Transverse colon (tissue), 4 donors: Measurements from ENCODE around the gene ITPRIPL1. TPM values are rescaled to one million over a fixed set of nuclear protein-coding genes. Genes with fewer than 3 reads are reported as not detected.

Source experiments
- DNase-seq: peaks from one replicate; pipeline ENCODE4 v3.0.0-alpha.2; 2019
- H3K27ac ChIP-seq, 4 donors: fragments of 200-600 bp; sonication (generic); 2 replicates each; pipeline ENCODE4 v1.5.1; 2016 to 2018; ENCODE audit warnings: inconsistent platforms in 4 of 4
- H3K27me3 ChIP-seq: fragments of 200-600 bp; sonication (generic); 2 replicates; pipeline ENCODE4 v1.5.1; 2017; ENCODE audit warnings: inconsistent platforms
- H3K36me3 ChIP-seq, 4 donors: fragments of 200-600 bp; sonication (generic); 2 replicates each; pipeline ENCODE4 v1.5.1; 2017 to 2019; ENCODE audit warnings: inconsistent platforms in 4 of 4
- H3K4me1 ChIP-seq, 4 donors: fragments of 200-600 bp; sonication (generic); 2 replicates each; pipeline ENCODE4 v1.5.1; 2017 to 2020; ENCODE audit warnings: inconsistent platforms in 4 of 4
- H3K4me3 ChIP-seq, 4 donors: fragments of 200-600 bp; sonication (generic); 1 replicate in 1 of 4; 2 replicates in 3 of 4; pipeline versions ENCODE4 v1.5.1 to v1.6.1; 2017 to 2019; ENCODE audit warnings: inconsistent platforms in 4 of 4
- H3K9me3 ChIP-seq, 2 donors: fragments of 200-600 bp; sonication (generic); 2 replicates each; pipeline ENCODE4 v1.5.1; 2017 to 2019; ENCODE audit warnings: inconsistent platforms in 2 of 2
- CTCF ChIP-seq, 5 experiments: fragments of 200-600 bp in 3 of 5; fragments of 450-650 bp in 2 of 5; sonication (generic) in 3 of 5; IDR thresholded peaks; 1 replicate in 2 of 5; 2 replicates in 3 of 5; pipeline ENCODE4 v1.5.1; 2016 to 2017; ENCODE audit warnings: antibody characterized with exemption in 5 of 5, inconsistent platforms in 3 of 5, mild to moderate bottlenecking in 2 of 5, moderate library complexity in 1 of 5
- EP300 ChIP-seq: sonication (generic); formaldehyde crosslinking; IDR thresholded peaks from one replicate; pipeline ENCODE4 v1.6.1; 2017; ENCODE audit warnings: antibody characterized with exemption, low read depth
- POLR2A ChIP-seq: fragments of 450-650 bp; IDR thresholded peaks from one replicate; pipeline ENCODE4 v1.6.1; 2016; ENCODE audit warnings: antibody characterized with exemption, mild to moderate bottlenecking, moderate library complexity
- POLR2AphosphoS5 ChIP-seq, 3 donors: sonication (generic); formaldehyde crosslinking; IDR thresholded peaks; one replicate each; pipeline ENCODE4 v1.6.1; 2016; ENCODE audit warnings: antibody characterized with exemption in 3 of 3
- WGBS, 2 donors: methylation state at CpG; one replicate each; pipeline ENCODE4 v1.1.5; 2018; ENCODE audit warnings: low coverage in 1 of 2; 5-methylcytosine and 5-hydroxymethylcytosine counted together
- in situ Hi-C, 4 donors: fragments of 200-750 bp; cut with MboI; loops; one replicate each; pipeline versions ENCODE4 v1.15.0 to v1.15.1; 2017; ENCODE audit warnings: low sequenced_read_pairs in 3 of 4, low pct_ligation_motif_present in 1 of 4, low pct_unique_long_range_greater_than_20kb in 1 of 4
- intact Hi-C: fragments of 100-400 bp; cut with DNase I; formaldehyde crosslinking; loops from one replicate; pipeline ENCODE4 v1.15.1; 2023; ENCODE audit warnings: low total_unique reads
- total RNA-seq, 4 donors: library from RNA; depleted of rRNA; stranded (reverse); fragments of >200 nt; gene quantifications; one replicate each; pipeline ENCODE4 v1.1.0, GENCODE V29; 2016

ITPRIPL1 gene
- total RNA-seq, 4 donors from 2014 or later = 0.41 to 2.6 (median 0.95) TPM; not detected in 1

- intact Hi-C loops = no loop called here
- Histone ChIP-seq H3K27ac (no peak overlapping the region), H3K4me3 (no peak overlapping the region), H3K4me1 (peaks cover 0 to 6% (median 0%) of the 10 kb centered on the region in 4 donors), H3K9me3 (peaks cover 4 to 5% of the 10 kb centered on the region in 2 donors), H3K27me3 (no peaks in the 10 kb centered on the region), H3K36me3 (no peaks in the 10 kb centered on the region)
- in situ Hi-C loops = no loop called here
- no peak for TF ChIP-seq POLR2A
- TF ChIP-seq EP300 = no peak
- TF ChIP-seq CTCF (IDR thresholded peaks at IDR 0.05) = no peak
- TF ChIP-seq POLR2AphosphoS5 (IDR thresholded peaks at IDR 0.05) = no peak
- WGBS, 2 donors = 0 to 25% methylated on average over 1 to 2 of the region's 2 CpGs
- DNase-seq = peak; percentile 36
Observed at GRCh38 chr2:96374211-96374951, 49.3 kb downstream of the ITPRIPL1 start.

Other genes starting within 250 kb of the ITPRIPL1 start
- gene ADRA2B, start 208.7 kb upstream of the ITPRIPL1 start, total RNA-seq = under 1 TPM in 2 of 4 donors, not detected in 2; 0.27 to 0.32 TPM
- gene ASTL, start 186.8 kb upstream of the ITPRIPL1 start, total RNA-seq = under 1 TPM in 1 of 4 donors, not detected in 3; 0.95 TPM
- gene DUSP2, start 179.9 kb upstream of the ITPRIPL1 start, total RNA-seq = 10 to 100 TPM in 1 of 4 donors, 1 to 10 TPM in 2, not detected in 1; 1.6 to 25.1 (median 9.1) TPM
- gene STARD7, start 116.5 kb upstream of the ITPRIPL1 start, total RNA-seq = 100 to 1,000 TPM in 3 of 4 donors, 10 to 100 TPM in 1; 74.1 to 155 (median 139) TPM
- gene TMEM127, start 59.3 kb upstream of the ITPRIPL1 start, total RNA-seq = 100 to 1,000 TPM in 1 of 4 donors, 10 to 100 TPM in 3; 18.5 to 131 (median 82.0) TPM
- gene CIAO1, start 59.1 kb upstream of the ITPRIPL1 start, total RNA-seq = 100 to 1,000 TPM; 114 to 220 (median 143) TPM
- gene SNRNP200, start 19.8 kb upstream of the ITPRIPL1 start, total RNA-seq = 100 to 1,000 TPM in 1 of 4 donors, 10 to 100 TPM in 3; 81.4 to 106 (median 86.8) TPM
- 10 to 100 TPM in 1 of 4 donors, 1 to 10 TPM in 2, under 1 TPM in 1; 0.79 to 38.6 (median 1.8) TPM for gene NCAPH, start 10.4 kb downstream of the ITPRIPL1 start, total RNA-seq
- 1 to 10 TPM in 2 of 4 donors, under 1 TPM in 1, not detected in 1; 0.32 to 7.9 (median 7.0) TPM for gene NEURL3, start 180.0 kb downstream of the ITPRIPL1 start, total RNA-seq
- 100 to 1,000 TPM in 1 of 4 donors, 10 to 100 TPM in 2, 1 to 10 TPM in 1; 9.8 to 113 (median 18.1) TPM for gene ARID5A, start 211.4 kb downstream of the ITPRIPL1 start, total RNA-seq